LNCaP clone FGC (cell line): ENCODE results near the gene OPN4.

ENCODE experiments used
- DNase-seq: peaks from one replicate; pipeline ENCODE4 v3.0.0-alpha.2; 2011; ENCODE audit warnings: low read depth
- H3K4me3 ChIP-seq: 2 replicates; pipeline ENCODE4 v1.5.1; 2011; ENCODE audit warnings: mild to moderate bottlenecking, low read depth, low read length, control low read depth
- CTCF ChIP-seq: IDR thresholded peaks from 2 replicates; pipeline ENCODE4 v1.5.1; 2012; ENCODE audit warnings: mild to moderate bottlenecking; ENCODE audit not compliant: control insufficient read depth, insufficient read depth; ENCODE audit errors: extremely low read depth

The OPN4 gene

GRCh38 chr10:86666538-86666937 is 12.2 kb downstream of the OPN4 start:
- DNase-seq: no peak
- TF ChIP-seq CTCF: no peak
- no peak overlapping the region for H3K4me3 ChIP-seq

- DNase-seq: no peak
- TF ChIP-seq CTCF: no peak
- H3K4me3 ChIP-seq: no peak overlapping the region
These were observed 13.3 kb downstream of the OPN4 start for GRCh38 chr10:86667421-86668181.

GRCh38 chr10:86668297-86669165 is 14.2 kb downstream of the OPN4 start, which contains the start of gene LDB3:
TSS of gene LDB3 (plus strand) at chr10:86668511. CDS start at chr10:86668692, 181 bp downstream.
- no peak within 1 kb of the TSS for H3K4me3 ChIP-seq
- no peak for TF ChIP-seq CTCF
- no peak for DNase-seq

- H3K4me3 ChIP-seq: no peak overlapping the region
- no peak for TF ChIP-seq CTCF
- no peak for DNase-seq
These were observed 16.0 kb downstream of the OPN4 start for GRCh38 chr10:86670290-86670811.

GRCh38 chr10:86670876-86671275 is 16.5 kb downstream of the OPN4 start:
- TF ChIP-seq CTCF: no peak
- DNase-seq: no peak
- no peak overlapping the region for H3K4me3 ChIP-seq

- TF ChIP-seq CTCF: no peak
- no peak for DNase-seq
- H3K4me3 ChIP-seq: no peak overlapping the region
These were observed 17.1 kb downstream of the OPN4 start for GRCh38 chr10:86671419-86671818.
